Measurements from ENCODE around the gene COG7.

The COG7 gene

GRCh38 chr16:23339787-23340186 lies 113.2 kb downstream of the COG7 start:
- POLR2A ChIA-PET: no interaction called here
- no peak for TF ChIP-seq PKNOX1 (IDR thresholded peaks at IDR 0.05)
- TF ChIP-seq HDGF (IDR thresholded peaks at IDR 0.05; ENCODE audit: borderline replicate concordance): no peak
- TF ChIP-seq FOXM1 (IDR thresholded peaks at IDR 0.05; ENCODE audit: borderline replicate concordance): no peak
- no peak for TF ChIP-seq SP1 (IDR thresholded peaks at IDR 0.05)
- TF ChIP-seq NFRKB (IDR thresholded peaks at IDR 0.05): no peak
- TF ChIP-seq ZNF384 (IDR thresholded peaks at IDR 0.05): no peak
- TF ChIP-seq ARNT (IDR thresholded peaks at IDR 0.05): no peak
- TF ChIP-seq BHLHE40 (IDR thresholded peaks at IDR 0.05; ENCODE audit: borderline replicate concordance): no peak
- TF ChIP-seq L3MBTL2 (conservative IDR thresholded peaks at IDR 0.05): no peak
- TF ChIP-seq FOXK2 (IDR thresholded peaks at IDR 0.05): no peak
- no peak for TF ChIP-seq ELF4 (IDR thresholded peaks at IDR 0.05)
- TF ChIP-seq SUZ12 (IDR thresholded peaks at IDR 0.05): no peak
- TF ChIP-seq FOXA1 (IDR thresholded peaks at IDR 0.05): no peak
- no peak for TF ChIP-seq LEF1 (IDR thresholded peaks at IDR 0.05; ENCODE audit: borderline replicate concordance)
- TF ChIP-seq TARDBP (IDR thresholded peaks at IDR 0.05): no peak
- TF ChIP-seq CTBP1 (IDR thresholded peaks at IDR 0.05; ENCODE audit: borderline replicate concordance): no peak
- CTCF ChIA-PET: no interaction called here
- DNase-seq (ENCODE audit: extremely low spot score): no peak
